Gastroesophageal sphincter (tissue), 3 donors: ENCODE results near the gene APOL3.
A peak's percentile ranks its signal among the peaks of the same experiment; 100 is the strongest.

Experiments
- EP300 ChIP-seq: sonication (generic); formaldehyde crosslinking; IDR thresholded peaks from one replicate; pipeline ENCODE4 v1.6.1; 2017; ENCODE audit warnings: antibody characterized with exemption, mild to moderate bottlenecking
- POLR2A ChIP-seq, 2 donors: fragments of 450-650 bp; IDR thresholded peaks; one replicate each; pipeline ENCODE4 v1.6.1; 2017; ENCODE audit warnings: antibody characterized with exemption in 2 of 2, mild to moderate bottlenecking in 2 of 2, moderate library complexity in 1 of 2
- POLR2AphosphoS5 ChIP-seq: sonication (generic); formaldehyde crosslinking; IDR thresholded peaks from one replicate; pipeline ENCODE4 v1.6.1; 2017; ENCODE audit warnings: antibody characterized with exemption
- TF ChIP-seq, protein P1 (sequence below), 4 experiments: fragments of 200-600 bp in 2 of 4; fragments of 450-650 bp in 2 of 4; sonication (generic) in 1 of 4; IDR thresholded peaks; one replicate each; pipeline ENCODE4 v1.5.1; 2017 to 2019; ENCODE audit warnings: antibody characterized with exemption in 4 of 4, mild to moderate bottlenecking in 2 of 4, moderate library complexity in 2 of 4

DNA sequence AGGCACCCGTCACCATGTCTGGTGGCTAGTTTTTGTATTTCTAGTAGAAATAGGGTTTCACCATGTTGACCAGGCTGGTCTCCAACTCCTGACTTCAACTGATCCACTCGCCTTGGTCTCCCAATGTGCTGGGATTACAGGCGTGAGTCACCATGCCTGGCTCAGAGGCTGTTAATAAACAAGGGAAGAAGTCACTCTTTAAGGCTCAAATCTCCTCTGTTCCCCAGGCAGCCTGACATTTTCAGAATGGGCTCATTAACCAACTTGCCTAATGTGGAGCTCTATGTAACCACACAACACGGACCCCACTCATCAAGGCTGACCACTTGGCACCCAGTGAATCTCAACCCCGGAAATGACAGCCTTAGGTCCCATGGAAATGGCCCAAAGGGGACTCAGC is 24.1 kb downstream of the APOL3 start:
- TF ChIP-seq, protein P1, sequence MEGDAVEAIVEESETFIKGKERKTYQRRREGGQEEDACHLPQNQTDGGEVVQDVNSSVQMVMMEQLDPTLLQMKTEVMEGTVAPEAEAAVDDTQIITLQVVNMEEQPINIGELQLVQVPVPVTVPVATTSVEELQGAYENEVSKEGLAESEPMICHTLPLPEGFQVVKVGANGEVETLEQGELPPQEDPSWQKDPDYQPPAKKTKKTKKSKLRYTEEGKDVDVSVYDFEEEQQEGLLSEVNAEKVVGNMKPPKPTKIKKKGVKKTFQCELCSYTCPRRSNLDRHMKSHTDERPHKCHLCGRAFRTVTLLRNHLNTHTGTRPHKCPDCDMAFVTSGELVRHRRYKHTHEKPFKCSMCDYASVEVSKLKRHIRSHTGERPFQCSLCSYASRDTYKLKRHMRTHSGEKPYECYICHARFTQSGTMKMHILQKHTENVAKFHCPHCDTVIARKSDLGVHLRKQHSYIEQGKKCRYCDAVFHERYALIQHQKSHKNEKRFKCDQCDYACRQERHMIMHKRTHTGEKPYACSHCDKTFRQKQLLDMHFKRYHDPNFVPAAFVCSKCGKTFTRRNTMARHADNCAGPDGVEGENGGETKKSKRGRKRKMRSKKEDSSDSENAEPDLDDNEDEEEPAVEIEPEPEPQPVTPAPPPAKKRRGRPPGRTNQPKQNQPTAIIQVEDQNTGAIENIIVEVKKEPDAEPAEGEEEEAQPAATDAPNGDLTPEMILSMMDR (IDR thresholded peaks at IDR 0.05) = no peak
- TF ChIP-seq POLR2A (IDR thresholded peaks at IDR 0.05) (no peak), EP300 (no peak), POLR2AphosphoS5 (peak; percentile 41)
